Neural cell (in vitro differentiated cells): ENCODE data around the gene GPR158. TPM values are rescaled to one million over a fixed set of nuclear protein-coding genes. Genes with fewer than 3 reads are reported as not detected.

Experiments used
- H2AFZ ChIP-seq: fragments of 200-600, 300-800 bp; sonication (generic), shearing (Covaris generic); 2 replicates; pipeline ENCODE4 v1.6.0; 2014; ENCODE audit warnings: low read depth, mild to moderate bottlenecking, antibody characterized with exemption, low read length, moderate library complexity
- H3F3A ChIP-seq: fragments of 200-600 bp; shearing (Covaris generic); 2 replicates; pipeline ENCODE4 v1.6.1; 2016; ENCODE audit warnings: mild to moderate bottlenecking, moderate library complexity, mixed read lengths, antibody characterized with exemption, low read length; ENCODE audit not compliant: insufficient read depth, poor library complexity, severe bottlenecking
- H3K27ac ChIP-seq: fragments of 200-600, 300-800 bp; sonication (generic), shearing (Covaris generic); 2 replicates; pipeline ENCODE4 v1.5.1; 2014; ENCODE audit warnings: mild to moderate bottlenecking, low read length, moderate library complexity
- H3K27me3 ChIP-seq: fragments of 300-800, 200-600 bp; sonication (generic), shearing (Covaris generic); 2 replicates; pipeline ENCODE4 v1.6.0; 2014; ENCODE audit warnings: mild to moderate bottlenecking, low read depth, low read length, moderate library complexity; ENCODE audit not compliant: insufficient read depth
- H3K36me3 ChIP-seq: fragments of 300-800, 200-600 bp; sonication (generic), shearing (Covaris generic); 2 replicates; pipeline ENCODE4 v1.5.1; 2014; ENCODE audit warnings: mild to moderate bottlenecking, antibody characterized with exemption, low read length, moderate library complexity; ENCODE audit not compliant: insufficient read depth
- H3K4me2 ChIP-seq: fragments of 300-800, 200-600 bp; sonication (generic), shearing (Covaris generic); 2 replicates; pipeline ENCODE4 v1.6.0; 2014; ENCODE audit warnings: mild to moderate bottlenecking, low read length
- H3K4me3 ChIP-seq: fragments of 300-800, 200-600 bp; sonication (generic), shearing (Covaris generic); 2 replicates; pipeline ENCODE4 v1.5.1; 2014; ENCODE audit warnings: mild to moderate bottlenecking, low read length, moderate library complexity
- H3K79me2 ChIP-seq: fragments of 200-600 bp; shearing (Covaris generic); replicated peaks from 2 replicates; pipeline ENCODE4 v1.6.0; 2014; ENCODE audit warnings: mild to moderate bottlenecking, low read length, moderate library complexity; ENCODE audit not compliant: insufficient read depth
- H3K9ac ChIP-seq: fragments of 300-800, 200-600 bp; sonication (generic), shearing (Covaris generic); 2 replicates; pipeline ENCODE4 v1.6.1; 2016; ENCODE audit warnings: mild to moderate bottlenecking, low read length, mixed read lengths
- H3K9me2 ChIP-seq: fragments of 200-600 bp; shearing (Covaris generic); 2 replicates; pipeline ENCODE4 v1.6.1; 2016; ENCODE audit warnings: mild to moderate bottlenecking, low read length, mixed read lengths; ENCODE audit not compliant: insufficient read depth
- H3K9me3 ChIP-seq: fragments of 200-600, 300-800 bp; sonication (generic), shearing (Covaris generic); 2 replicates; pipeline ENCODE4 v1.6.1; 2016; ENCODE audit warnings: mild to moderate bottlenecking, mixed run types, low read length, moderate library complexity, mixed read lengths
- H4K20me1 ChIP-seq: fragments of 200-600 bp; shearing (Covaris generic); 2 replicates; pipeline ENCODE4 v1.6.1; 2016; ENCODE audit warnings: mild to moderate bottlenecking, mixed run types; ENCODE audit not compliant: insufficient read depth
- EP300 ChIP-seq: fragments of 450-650 bp; conservative IDR thresholded peaks from 2 replicates; pipeline ENCODE4 v1.6.1; 2014; ENCODE audit warnings: antibody characterized with exemption, mild to moderate bottlenecking, moderate library complexity; ENCODE audit not compliant: poor library complexity, severe bottlenecking
- EZH2 ChIP-seq: fragments of 200-600, 300-800 bp; shearing (Covaris generic), sonication (generic); IDR thresholded peaks from 2 replicates; pipeline ENCODE4 v1.6.1; 2014; ENCODE audit warnings: antibody characterized with exemption, low read length, borderline replicate concordance, mild to moderate bottlenecking; ENCODE audit not compliant: insufficient read depth, poor library complexity, severe bottlenecking
- MXI1 ChIP-seq: fragments of 450-650 bp; conservative IDR thresholded peaks from 2 replicates; pipeline ENCODE4 v1.6.1; 2014; ENCODE audit warnings: antibody characterized with exemption, mild to moderate bottlenecking; ENCODE audit not compliant: poor library complexity, severe bottlenecking
- POLR2AphosphoS5 ChIP-seq: IDR thresholded peaks from 2 replicates; pipeline ENCODE4 v1.6.1; 2012
- RAD21 ChIP-seq: fragments of 450-650 bp; conservative IDR thresholded peaks from 2 replicates; pipeline ENCODE4 v1.6.1; 2014; ENCODE audit warnings: antibody characterized with exemption, mild to moderate bottlenecking, moderate library complexity
- SMC3 ChIP-seq: fragments of 450-650 bp; conservative IDR thresholded peaks from 2 replicates; pipeline ENCODE4 v1.6.1; 2014; ENCODE audit warnings: antibody characterized with exemption, mild to moderate bottlenecking, moderate library complexity; ENCODE audit not compliant: poor library complexity
- TAF1 ChIP-seq: IDR thresholded peaks from 2 replicates; pipeline ENCODE4 v1.6.1; 2012; ENCODE audit warnings: low read depth
- polyA plus RNA-seq: library from polyadenylated mRNA; depleted of rRNA; stranded (reverse); fragments of >200 nt; gene quantifications from 2 replicates; pipeline ENCODE4 v1.2.3, GENCODE V29; 2014
- TF ChIP-seq, protein P1 (sequence below): fragments of 450-650 bp; IDR thresholded peaks from 2 replicates; pipeline ENCODE4 v1.5.1; 2014; ENCODE audit warnings: antibody characterized with exemption, mild to moderate bottlenecking, moderate library complexity; ENCODE audit not compliant: poor library complexity, severe bottlenecking
- TF ChIP-seq, protein P2 (sequence below): IDR thresholded peaks from 2 replicates; pipeline ENCODE4 v1.6.1; 2012; ENCODE audit warnings: borderline replicate concordance

Gene GPR158
- polyA plus RNA-seq, 1 donor from 2014 or later: 2.1 TPM

DNA sequence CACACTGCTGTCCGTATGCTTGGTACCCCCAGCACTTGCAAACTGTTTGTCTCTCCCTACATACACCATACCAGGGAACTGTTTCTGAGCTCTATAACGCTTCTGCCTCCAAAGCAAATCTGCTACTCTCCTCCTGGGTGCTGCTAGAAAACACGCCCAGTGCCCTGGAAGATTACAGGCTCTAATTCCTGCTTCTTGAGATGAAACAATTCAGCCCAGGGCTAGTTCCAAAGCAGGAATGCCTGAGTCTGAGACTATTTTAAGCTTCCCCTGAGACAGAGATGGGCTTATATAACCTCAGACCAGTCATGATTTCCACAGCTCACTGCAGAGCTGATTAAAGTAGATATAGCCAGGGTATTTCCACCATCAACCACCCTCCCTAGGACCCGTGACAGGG is 327.1 kb downstream of the GPR158 start:
- H3K9ac ChIP-seq: no peak overlapping the region
- no peaks in the 10 kb centered on the region for H3K9me3 ChIP-seq
- H3K4me2 ChIP-seq: no peak overlapping the region
- no peaks in the 10 kb centered on the region for H3K27me3 ChIP-seq
- H3K36me3 ChIP-seq: no peaks in the 10 kb centered on the region
- no peak overlapping the region for H2AFZ ChIP-seq
- H4K20me1 ChIP-seq: no peaks in the 10 kb centered on the region
- H3K4me3 ChIP-seq: no peak overlapping the region
- TF ChIP-seq, protein P1, sequence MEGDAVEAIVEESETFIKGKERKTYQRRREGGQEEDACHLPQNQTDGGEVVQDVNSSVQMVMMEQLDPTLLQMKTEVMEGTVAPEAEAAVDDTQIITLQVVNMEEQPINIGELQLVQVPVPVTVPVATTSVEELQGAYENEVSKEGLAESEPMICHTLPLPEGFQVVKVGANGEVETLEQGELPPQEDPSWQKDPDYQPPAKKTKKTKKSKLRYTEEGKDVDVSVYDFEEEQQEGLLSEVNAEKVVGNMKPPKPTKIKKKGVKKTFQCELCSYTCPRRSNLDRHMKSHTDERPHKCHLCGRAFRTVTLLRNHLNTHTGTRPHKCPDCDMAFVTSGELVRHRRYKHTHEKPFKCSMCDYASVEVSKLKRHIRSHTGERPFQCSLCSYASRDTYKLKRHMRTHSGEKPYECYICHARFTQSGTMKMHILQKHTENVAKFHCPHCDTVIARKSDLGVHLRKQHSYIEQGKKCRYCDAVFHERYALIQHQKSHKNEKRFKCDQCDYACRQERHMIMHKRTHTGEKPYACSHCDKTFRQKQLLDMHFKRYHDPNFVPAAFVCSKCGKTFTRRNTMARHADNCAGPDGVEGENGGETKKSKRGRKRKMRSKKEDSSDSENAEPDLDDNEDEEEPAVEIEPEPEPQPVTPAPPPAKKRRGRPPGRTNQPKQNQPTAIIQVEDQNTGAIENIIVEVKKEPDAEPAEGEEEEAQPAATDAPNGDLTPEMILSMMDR: no peak
- TF ChIP-seq EP300: no peak
- no peak for TF ChIP-seq SMC3
- TF ChIP-seq RAD21: no peak
- no peak for TF ChIP-seq EZH2
- TF ChIP-seq, protein P2, sequence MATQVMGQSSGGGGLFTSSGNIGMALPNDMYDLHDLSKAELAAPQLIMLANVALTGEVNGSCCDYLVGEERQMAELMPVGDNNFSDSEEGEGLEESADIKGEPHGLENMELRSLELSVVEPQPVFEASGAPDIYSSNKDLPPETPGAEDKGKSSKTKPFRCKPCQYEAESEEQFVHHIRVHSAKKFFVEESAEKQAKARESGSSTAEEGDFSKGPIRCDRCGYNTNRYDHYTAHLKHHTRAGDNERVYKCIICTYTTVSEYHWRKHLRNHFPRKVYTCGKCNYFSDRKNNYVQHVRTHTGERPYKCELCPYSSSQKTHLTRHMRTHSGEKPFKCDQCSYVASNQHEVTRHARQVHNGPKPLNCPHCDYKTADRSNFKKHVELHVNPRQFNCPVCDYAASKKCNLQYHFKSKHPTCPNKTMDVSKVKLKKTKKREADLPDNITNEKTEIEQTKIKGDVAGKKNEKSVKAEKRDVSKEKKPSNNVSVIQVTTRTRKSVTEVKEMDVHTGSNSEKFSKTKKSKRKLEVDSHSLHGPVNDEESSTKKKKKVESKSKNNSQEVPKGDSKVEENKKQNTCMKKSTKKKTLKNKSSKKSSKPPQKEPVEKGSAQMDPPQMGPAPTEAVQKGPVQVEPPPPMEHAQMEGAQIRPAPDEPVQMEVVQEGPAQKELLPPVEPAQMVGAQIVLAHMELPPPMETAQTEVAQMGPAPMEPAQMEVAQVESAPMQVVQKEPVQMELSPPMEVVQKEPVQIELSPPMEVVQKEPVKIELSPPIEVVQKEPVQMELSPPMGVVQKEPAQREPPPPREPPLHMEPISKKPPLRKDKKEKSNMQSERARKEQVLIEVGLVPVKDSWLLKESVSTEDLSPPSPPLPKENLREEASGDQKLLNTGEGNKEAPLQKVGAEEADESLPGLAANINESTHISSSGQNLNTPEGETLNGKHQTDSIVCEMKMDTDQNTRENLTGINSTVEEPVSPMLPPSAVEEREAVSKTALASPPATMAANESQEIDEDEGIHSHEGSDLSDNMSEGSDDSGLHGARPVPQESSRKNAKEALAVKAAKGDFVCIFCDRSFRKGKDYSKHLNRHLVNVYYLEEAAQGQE: no peak
- TF ChIP-seq TAF1: no peak
- TF ChIP-seq POLR2AphosphoS5: no peak
- TF ChIP-seq MXI1: no peak
- H3K9me2 ChIP-seq: no peaks in the 10 kb centered on the region
- H3K27ac ChIP-seq: no peak overlapping the region
- no peaks in the 10 kb centered on the region for H3F3A ChIP-seq
- no peaks in the 10 kb centered on the region for H3K79me2 ChIP-seq

GRCh38 chr10:25502453-25502852 is 327.7 kb downstream of the GPR158 start:
- Histone ChIP-seq H3K27ac (no peak overlapping the region), H3K4me2 (no peak overlapping the region)

More at GRCh38 chr10:25502453-25502852, 327.7 kb downstream of the GPR158 start:
- H3K79me2 ChIP-seq: no peaks in the 10 kb centered on the region
- H3K36me3 ChIP-seq: no peaks in the 10 kb centered on the region
- H3K9me2 ChIP-seq: no peaks in the 10 kb centered on the region
- no peaks in the 10 kb centered on the region for H3K9me3 ChIP-seq
- H2AFZ ChIP-seq: no peak overlapping the region
- H3K27me3 ChIP-seq: no peaks in the 10 kb centered on the region
- H4K20me1 ChIP-seq: no peaks in the 10 kb centered on the region
- no peak overlapping the region for H3K9ac ChIP-seq
- no peaks in the 10 kb centered on the region for H3F3A ChIP-seq
- no peak overlapping the region for H3K4me3 ChIP-seq
- TF ChIP-seq RAD21: no peak
- TF ChIP-seq, protein P2: no peak
- TF ChIP-seq TAF1: no peak
- no peak for TF ChIP-seq SMC3
- no peak for TF ChIP-seq POLR2AphosphoS5
- TF ChIP-seq EZH2: no peak
- TF ChIP-seq, protein P1: no peak
- no peak for TF ChIP-seq MXI1
- no peak for TF ChIP-seq EP300
